ENCODE measurements around the gene PSD2.

PSD2 gene

DNA sequence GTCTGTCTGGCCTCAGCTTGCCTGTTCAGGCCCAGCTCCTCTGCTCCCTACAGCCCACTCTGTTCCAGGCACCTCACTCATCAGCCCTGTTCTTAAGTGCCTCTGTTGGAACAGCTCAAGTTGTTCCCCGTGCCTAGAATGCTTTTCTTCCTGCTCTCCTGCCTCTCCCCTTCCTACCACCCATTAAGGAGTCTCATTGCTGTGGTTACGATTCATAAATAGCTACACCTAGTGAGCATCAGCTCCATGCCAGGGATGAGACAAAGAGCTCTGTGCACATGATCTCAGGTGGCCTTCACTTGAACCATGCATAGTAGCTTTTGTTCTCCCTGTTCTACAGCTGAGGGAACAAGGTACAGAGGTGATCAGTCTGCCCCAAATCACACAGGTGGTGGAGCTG is 54.3 kb downstream of the PSD2 start:
- no peak for TF ChIP-seq MYC (IDR thresholded peaks at IDR 0.05; ENCODE audit: low read depth, low read length)
- no peak for TF ChIP-seq POLR2A (IDR thresholded peaks at IDR 0.05; ENCODE audit: extremely low read depth, insufficient read length)
- TF ChIP-seq, protein P1, sequence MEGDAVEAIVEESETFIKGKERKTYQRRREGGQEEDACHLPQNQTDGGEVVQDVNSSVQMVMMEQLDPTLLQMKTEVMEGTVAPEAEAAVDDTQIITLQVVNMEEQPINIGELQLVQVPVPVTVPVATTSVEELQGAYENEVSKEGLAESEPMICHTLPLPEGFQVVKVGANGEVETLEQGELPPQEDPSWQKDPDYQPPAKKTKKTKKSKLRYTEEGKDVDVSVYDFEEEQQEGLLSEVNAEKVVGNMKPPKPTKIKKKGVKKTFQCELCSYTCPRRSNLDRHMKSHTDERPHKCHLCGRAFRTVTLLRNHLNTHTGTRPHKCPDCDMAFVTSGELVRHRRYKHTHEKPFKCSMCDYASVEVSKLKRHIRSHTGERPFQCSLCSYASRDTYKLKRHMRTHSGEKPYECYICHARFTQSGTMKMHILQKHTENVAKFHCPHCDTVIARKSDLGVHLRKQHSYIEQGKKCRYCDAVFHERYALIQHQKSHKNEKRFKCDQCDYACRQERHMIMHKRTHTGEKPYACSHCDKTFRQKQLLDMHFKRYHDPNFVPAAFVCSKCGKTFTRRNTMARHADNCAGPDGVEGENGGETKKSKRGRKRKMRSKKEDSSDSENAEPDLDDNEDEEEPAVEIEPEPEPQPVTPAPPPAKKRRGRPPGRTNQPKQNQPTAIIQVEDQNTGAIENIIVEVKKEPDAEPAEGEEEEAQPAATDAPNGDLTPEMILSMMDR (IDR thresholded peaks at IDR 0.05; ENCODE audit: low read depth, low read length), result no peak
- TF ChIP-seq MAX (IDR thresholded peaks at IDR 0.05; ENCODE audit: low read depth, low read length), result no peak
- no peak for DNase-seq (ENCODE audit: low read depth)
- H3K4me3 ChIP-seq (ENCODE audit: low read depth, low read length), result no peak overlapping the region

- H3K4me3 ChIP-seq (ENCODE audit: low read depth, low read length), result no peak overlapping the region
- DNase-seq (ENCODE audit: low read depth), result no peak
- TF ChIP-seq MYC (IDR thresholded peaks at IDR 0.05; ENCODE audit: low read depth, low read length) (no peak), POLR2A (IDR thresholded peaks at IDR 0.05; ENCODE audit: extremely low read depth, insufficient read length) (no peak), MAX (IDR thresholded peaks at IDR 0.05; ENCODE audit: low read depth, low read length) (no peak)
- TF ChIP-seq, protein P1 (IDR thresholded peaks at IDR 0.05; ENCODE audit: low read depth, low read length), result no peak
Measured at GRCh38 chr5:139850423-139851016, 54.9 kb downstream of the PSD2 start.

DNA sequence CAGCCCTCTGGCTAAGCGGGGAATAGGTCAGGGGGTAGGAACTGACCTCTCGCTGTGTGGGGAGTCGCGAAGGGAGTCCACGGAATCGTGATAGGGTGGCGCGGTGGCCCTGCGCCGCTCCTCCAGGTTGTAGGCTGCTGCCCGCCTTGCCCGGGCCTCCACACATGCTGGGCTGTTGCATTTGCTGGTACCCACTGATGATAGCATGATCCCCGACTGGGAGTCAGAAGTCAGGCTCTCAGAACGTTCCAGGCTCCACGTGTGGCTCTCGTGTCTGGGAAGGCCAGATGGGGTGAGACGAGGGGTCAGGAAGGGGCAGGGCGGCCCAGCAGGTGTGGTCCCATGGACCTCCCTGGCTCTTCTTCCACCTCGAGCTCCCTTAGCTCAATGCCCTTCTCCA is 56.0 kb downstream of the PSD2 start:
- no peak overlapping the region for H3K4me3 ChIP-seq (ENCODE audit: low read depth, low read length)
- no peak for DNase-seq (ENCODE audit: low read depth)
- TF ChIP-seq MYC (IDR thresholded peaks at IDR 0.05; ENCODE audit: low read depth, low read length) (no peak), MAX (IDR thresholded peaks at IDR 0.05; ENCODE audit: low read depth, low read length) (no peak), POLR2A (IDR thresholded peaks at IDR 0.05; ENCODE audit: extremely low read depth, insufficient read length) (no peak)
- TF ChIP-seq, protein P1 (IDR thresholded peaks at IDR 0.05; ENCODE audit: low read depth, low read length), result no peak

DNA sequence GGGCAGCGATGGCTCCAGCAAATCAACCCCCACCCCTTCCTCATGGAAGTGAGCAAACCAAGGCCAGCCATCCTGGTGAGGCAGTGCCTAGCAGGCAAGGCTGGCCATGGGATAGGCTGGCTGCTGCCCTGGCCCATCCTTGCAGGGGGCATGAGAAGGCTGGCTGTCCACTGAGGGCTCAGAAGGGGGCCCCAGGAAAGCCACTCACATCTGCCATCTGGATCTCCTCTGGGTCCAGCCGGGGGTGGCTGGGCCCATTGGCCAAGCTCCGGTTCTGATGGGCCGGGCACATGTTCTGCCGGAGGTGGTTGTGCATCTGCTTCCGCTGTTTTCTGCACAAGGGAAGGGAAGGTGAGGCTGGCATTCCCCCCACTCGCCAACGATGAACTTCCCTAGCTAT is 57.1 kb downstream of the PSD2 start:
- DNase-seq (ENCODE audit: low read depth), result no peak
- no peak overlapping the region for H3K4me3 ChIP-seq (ENCODE audit: low read depth, low read length)
- TF ChIP-seq MYC (IDR thresholded peaks at IDR 0.05; ENCODE audit: low read depth, low read length) (no peak), POLR2A (IDR thresholded peaks at IDR 0.05; ENCODE audit: extremely low read depth, insufficient read length) (no peak), MAX (IDR thresholded peaks at IDR 0.05; ENCODE audit: low read depth, low read length) (no peak)
- TF ChIP-seq, protein P1 (IDR thresholded peaks at IDR 0.05; ENCODE audit: low read depth, low read length), result no peak

DNA sequence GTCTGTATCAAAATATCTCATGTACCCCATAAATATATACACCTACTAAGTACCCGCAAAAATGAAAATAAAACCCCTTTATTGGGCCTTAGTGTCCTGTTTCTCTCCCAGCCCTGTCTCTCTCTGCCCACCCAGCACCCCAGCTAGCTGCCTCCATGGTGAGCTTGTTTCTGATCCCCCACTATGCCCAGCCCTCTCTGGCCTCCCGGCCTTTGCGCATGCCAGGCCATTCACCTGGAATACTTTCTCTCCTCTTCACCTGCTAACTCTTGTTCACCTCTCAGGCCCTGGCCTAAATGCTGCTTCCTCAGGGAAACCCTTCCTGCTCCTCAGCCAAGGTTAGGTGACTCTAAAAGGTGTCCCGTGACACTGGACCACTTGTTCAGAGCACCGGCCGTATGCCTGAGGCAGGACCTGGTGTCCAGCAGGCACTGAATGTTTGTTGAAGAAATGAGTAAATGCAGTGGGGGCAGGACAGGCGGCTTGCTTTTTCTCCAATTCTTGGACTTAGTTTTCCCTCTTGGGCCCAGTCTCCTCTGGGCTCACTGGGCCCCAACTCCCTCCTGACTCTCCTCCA is 58.5 kb downstream of the PSD2 start:
- TF ChIP-seq MAX (IDR thresholded peaks at IDR 0.05; ENCODE audit: low read depth, low read length) (no peak), MYC (IDR thresholded peaks at IDR 0.05; ENCODE audit: low read depth, low read length) (no peak), POLR2A (IDR thresholded peaks at IDR 0.05; ENCODE audit: extremely low read depth, insufficient read length) (no peak)
- TF ChIP-seq, protein P1 (IDR thresholded peaks at IDR 0.05; ENCODE audit: low read depth, low read length), result no peak
- no peak for DNase-seq (ENCODE audit: low read depth)

More for the DNA sequence above, 58.5 kb downstream of the PSD2 start:
- no peak overlapping the region for H3K4me3 ChIP-seq (ENCODE audit: low read depth, low read length)

Data from NB4 (cell line).